Tibial nerve (tissue), 4 donors: ENCODE measurements around the gene HES2.
"Not testable (repeated sequence)": the region's sequence is repeated elsewhere in the genome, so short reads cannot be mapped to it uniquely, and the experiment has no call there.

Experiments used
- CTCF ChIP-seq, 5 experiments: fragments of 200-600 bp in 3 of 5; fragments of 450-650 bp in 2 of 5; sonication (generic) in 3 of 5; IDR thresholded peaks; one replicate each; pipeline ENCODE4 v1.5.1; 2016 to 2019; ENCODE audit warnings: antibody characterized with exemption in 5 of 5, mild to moderate bottlenecking in 3 of 5, moderate library complexity in 2 of 5
- EP300 ChIP-seq, 2 donors: sonication (generic); formaldehyde crosslinking; IDR thresholded peaks; one replicate each; pipeline ENCODE4 v1.6.1; 2017; ENCODE audit warnings: antibody characterized with exemption in 2 of 2, mild to moderate bottlenecking in 1 of 2
- POLR2A ChIP-seq, 2 donors: fragments of 450-650 bp; IDR thresholded peaks; one replicate each; pipeline ENCODE4 v1.6.1; 2017; ENCODE audit warnings: antibody characterized with exemption in 2 of 2, mild to moderate bottlenecking in 2 of 2, moderate library complexity in 2 of 2

DNA sequence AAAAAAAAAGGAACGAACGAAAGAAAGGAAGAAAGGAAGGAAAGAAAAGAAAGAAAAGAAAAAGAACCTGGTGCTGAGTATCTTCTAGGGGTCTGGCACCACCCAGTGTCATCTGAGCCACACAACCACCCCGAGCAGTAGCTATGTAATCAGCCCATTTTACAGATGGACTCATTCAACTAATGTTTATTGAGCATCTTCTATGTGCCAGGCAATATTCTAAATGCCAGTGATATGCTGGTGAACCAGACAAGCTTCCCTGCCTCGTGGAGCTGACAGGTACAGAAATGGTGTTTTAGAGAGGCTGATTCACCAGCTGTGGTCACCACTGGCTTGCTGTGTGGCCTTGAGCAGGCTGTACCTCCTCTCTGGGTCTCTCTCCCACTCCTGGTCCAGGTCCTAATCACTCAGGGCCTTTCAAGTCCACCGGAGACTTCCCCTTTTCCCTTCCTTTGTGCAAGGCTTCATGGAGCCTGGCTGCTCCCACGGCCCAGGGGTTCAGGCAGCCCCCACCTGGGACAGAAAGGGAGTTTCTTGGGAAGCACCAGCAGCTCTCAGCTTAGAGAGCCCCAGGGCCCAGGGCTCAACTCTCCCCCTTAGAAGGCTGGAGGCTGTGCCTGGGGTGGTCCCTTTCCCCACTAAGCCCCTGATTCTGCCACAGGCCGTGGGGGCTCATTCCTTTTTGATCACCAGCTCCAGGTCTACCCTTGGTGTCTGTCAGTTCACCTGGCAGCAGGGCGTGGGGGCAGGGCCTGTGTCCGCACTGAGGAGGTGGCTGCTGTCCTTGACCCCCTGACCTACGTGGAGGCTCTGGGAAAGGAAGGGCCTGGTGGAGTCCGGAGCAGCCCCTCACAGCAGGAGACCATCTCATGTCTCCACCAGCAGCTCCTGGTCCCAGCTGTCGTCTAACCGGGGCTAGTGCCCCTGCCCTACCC, 12.2 kb upstream of the HES2 start:
- not testable (repeated sequence) for TF ChIP-seq CTCF, EP300, POLR2A (IDR thresholded peaks at IDR 0.05)
